ENCODE measurements around the gene TMEFF2.

Gene TMEFF2

GRCh38 chr2:192194866-192195547, at the start of gene TMEFF2:
TSS of gene TMEFF2 (minus strand) at chr2:192194933. CDS start at chr2:192194524, 409 bp downstream.
- Mint-ChIP-seq H3K27ac (no peak within 1 kb of the TSS), H3K4me3 (peak within 1 kb of the TSS; percentile 84), H3K36me3 (ENCODE audit: low read depth) (no peaks in the 10 kb centered on the region), H3K4me1 (ENCODE audit: low read depth) (peaks cover 36% of the 10 kb centered on the region), H3K9me3 (no peaks in the 10 kb centered on the region), H3K27me3 (peaks cover 59% of the 10 kb centered on the region)
- intact Hi-C loops (cut with micrococcal nuclease): loop anchor here (10.0 kb wide), 1 partner anchor 90 kb away; no protein-coding TSS in a partner anchor

GRCh38 chr2:192243488-192243887, 48.8 kb upstream of the TMEFF2 start:
- H3K4me1 Mint-ChIP-seq (ENCODE audit: low read depth): no peaks in the 10 kb centered on the region
- H3K27ac Mint-ChIP-seq: no peak overlapping the region
- H3K4me3 Mint-ChIP-seq: no peak overlapping the region
- no peaks in the 10 kb centered on the region for H3K27me3 Mint-ChIP-seq
- H3K36me3 Mint-ChIP-seq (ENCODE audit: low read depth): no peaks in the 10 kb centered on the region
- no peaks in the 10 kb centered on the region for H3K9me3 Mint-ChIP-seq
- intact Hi-C loops (cut with micrococcal nuclease): no loop called here

- Mint-ChIP-seq H3K4me3 (no peak overlapping the region), H3K27ac (no peak overlapping the region), H3K27me3 (no peaks in the 10 kb centered on the region), H3K4me1 (ENCODE audit: low read depth) (peaks cover 4% of the 10 kb centered on the region), H3K36me3 (ENCODE audit: low read depth) (no peaks in the 10 kb centered on the region), H3K9me3 (no peaks in the 10 kb centered on the region)
- intact Hi-C loops (cut with micrococcal nuclease): no loop called here
Observed at GRCh38 chr2:192236136-192236535, 41.4 kb upstream of the TMEFF2 start.

GRCh38 chr2:192230889-192231453, 36.2 kb upstream of the TMEFF2 start:
- no peaks in the 10 kb centered on the region for H3K9me3 Mint-ChIP-seq
- no peak overlapping the region for H3K4me3 Mint-ChIP-seq

GRCh38 chr2:192228685-192229084, 34.0 kb upstream of the TMEFF2 start:
- Mint-ChIP-seq H3K4me3 (no peak overlapping the region), H3K27ac (no peak overlapping the region), H3K9me3 (no peaks in the 10 kb centered on the region), H3K4me1 (ENCODE audit: low read depth) (peaks cover 4% of the 10 kb centered on the region), H3K36me3 (ENCODE audit: low read depth) (no peaks in the 10 kb centered on the region), H3K27me3 (no peaks in the 10 kb centered on the region)
- intact Hi-C loops (cut with micrococcal nuclease): no loop called here

More at GRCh38 chr2:192230889-192231453, 36.2 kb upstream of the TMEFF2 start:
- Mint-ChIP-seq H3K36me3 (ENCODE audit: low read depth) (no peaks in the 10 kb centered on the region), H3K27ac (no peak overlapping the region), H3K4me1 (ENCODE audit: low read depth) (peaks cover 4% of the 10 kb centered on the region), H3K27me3 (no peaks in the 10 kb centered on the region)
- intact Hi-C loops (cut with micrococcal nuclease): no loop called here

GRCh38 chr2:192218970-192219369, 24.2 kb upstream of the TMEFF2 start:
- Mint-ChIP-seq H3K27ac (no peak overlapping the region), H3K4me1 (ENCODE audit: low read depth) (no peaks in the 10 kb centered on the region)

GRCh38 chr2:192218377-192218776, 23.6 kb upstream of the TMEFF2 start:
- intact Hi-C loops (cut with micrococcal nuclease): no loop called here
- Mint-ChIP-seq H3K4me1 (ENCODE audit: low read depth) (no peaks in the 10 kb centered on the region), H3K36me3 (ENCODE audit: low read depth) (no peaks in the 10 kb centered on the region), H3K4me3 (no peak overlapping the region), H3K27me3 (no peaks in the 10 kb centered on the region), H3K9me3 (no peaks in the 10 kb centered on the region), H3K27ac (no peak overlapping the region)

More at GRCh38 chr2:192218970-192219369, 24.2 kb upstream of the TMEFF2 start:
- H3K4me3 Mint-ChIP-seq: no peak overlapping the region
- no peaks in the 10 kb centered on the region for H3K36me3 Mint-ChIP-seq (ENCODE audit: low read depth)
- intact Hi-C loops (cut with micrococcal nuclease): no loop called here
- H3K9me3 Mint-ChIP-seq: no peaks in the 10 kb centered on the region
- H3K27me3 Mint-ChIP-seq: no peaks in the 10 kb centered on the region

GRCh38 chr2:192216336-192216735, 21.6 kb upstream of the TMEFF2 start:
- H3K4me1 Mint-ChIP-seq (ENCODE audit: low read depth): no peaks in the 10 kb centered on the region
- H3K9me3 Mint-ChIP-seq: no peaks in the 10 kb centered on the region
- intact Hi-C loops (cut with micrococcal nuclease): no loop called here
- H3K27ac Mint-ChIP-seq: no peak overlapping the region
- H3K36me3 Mint-ChIP-seq (ENCODE audit: low read depth): no peaks in the 10 kb centered on the region
- H3K4me3 Mint-ChIP-seq: no peak overlapping the region
- no peaks in the 10 kb centered on the region for H3K27me3 Mint-ChIP-seq

- Mint-ChIP-seq H3K27ac (no peak overlapping the region), H3K9me3 (no peaks in the 10 kb centered on the region), H3K4me1 (ENCODE audit: low read depth) (no peaks in the 10 kb centered on the region), H3K4me3 (no peak overlapping the region), H3K36me3 (ENCODE audit: low read depth) (no peaks in the 10 kb centered on the region), H3K27me3 (no peaks in the 10 kb centered on the region)
- intact Hi-C loops (cut with micrococcal nuclease): no loop called here
Observed at GRCh38 chr2:192215096-192215877, 20.6 kb upstream of the TMEFF2 start.

- H3K27me3 Mint-ChIP-seq: no peaks in the 10 kb centered on the region
- H3K27ac Mint-ChIP-seq: no peak overlapping the region
- H3K9me3 Mint-ChIP-seq: no peaks in the 10 kb centered on the region
- no peaks in the 10 kb centered on the region for H3K4me1 Mint-ChIP-seq (ENCODE audit: low read depth)
- intact Hi-C loops (cut with micrococcal nuclease): no loop called here
- H3K36me3 Mint-ChIP-seq (ENCODE audit: low read depth): no peaks in the 10 kb centered on the region
- H3K4me3 Mint-ChIP-seq: no peak overlapping the region
Observed at GRCh38 chr2:192208848-192209247, 14.1 kb upstream of the TMEFF2 start.

- no peaks in the 10 kb centered on the region for H3K9me3 Mint-ChIP-seq
- no peaks in the 10 kb centered on the region for H3K4me1 Mint-ChIP-seq (ENCODE audit: low read depth)
- no peak overlapping the region for H3K4me3 Mint-ChIP-seq
- intact Hi-C loops (cut with micrococcal nuclease): no loop called here
- no peak overlapping the region for H3K27ac Mint-ChIP-seq
- no peaks in the 10 kb centered on the region for H3K27me3 Mint-ChIP-seq
- no peaks in the 10 kb centered on the region for H3K36me3 Mint-ChIP-seq (ENCODE audit: low read depth)
Observed at GRCh38 chr2:192206399-192206798, 11.7 kb upstream of the TMEFF2 start.

- Mint-ChIP-seq H3K27me3 (peaks cover 2% of the 10 kb centered on the region), H3K4me3 (no peak overlapping the region), H3K4me1 (ENCODE audit: low read depth) (no peaks in the 10 kb centered on the region), H3K36me3 (ENCODE audit: low read depth) (no peaks in the 10 kb centered on the region), H3K27ac (no peak overlapping the region), H3K9me3 (no peaks in the 10 kb centered on the region)
- intact Hi-C loops (cut with micrococcal nuclease): no loop called here
Observed at GRCh38 chr2:192203876-192204275, 9.1 kb upstream of the TMEFF2 start.

- intact Hi-C loops (cut with micrococcal nuclease): no loop called here
- no peak overlapping the region for H3K4me3 Mint-ChIP-seq
- H3K27me3 Mint-ChIP-seq: peaks cover 3% of the 10 kb centered on the region
- H3K36me3 Mint-ChIP-seq (ENCODE audit: low read depth): no peaks in the 10 kb centered on the region
- no peaks in the 10 kb centered on the region for H3K9me3 Mint-ChIP-seq
- H3K27ac Mint-ChIP-seq: no peak overlapping the region
- H3K4me1 Mint-ChIP-seq (ENCODE audit: low read depth): no peaks in the 10 kb centered on the region
Observed at GRCh38 chr2:192202373-192202772, 7.6 kb upstream of the TMEFF2 start.

- H3K27ac Mint-ChIP-seq: no peak overlapping the region
- peaks cover 7% of the 10 kb centered on the region for H3K4me1 Mint-ChIP-seq (ENCODE audit: low read depth)
- no peaks in the 10 kb centered on the region for H3K9me3 Mint-ChIP-seq
- intact Hi-C loops (cut with micrococcal nuclease): no loop called here
- no peaks in the 10 kb centered on the region for H3K36me3 Mint-ChIP-seq (ENCODE audit: low read depth)
- H3K27me3 Mint-ChIP-seq: peaks cover 11% of the 10 kb centered on the region
- no peak overlapping the region for H3K4me3 Mint-ChIP-seq
Observed at GRCh38 chr2:192201116-192201515, 6.4 kb upstream of the TMEFF2 start.

Data from dendritic cell treated with granulocyte-macrophage colony-stimulating factor and Interleukin-4, amounts not matched to agents 40 ng/mL and 50 ng/mL, for 4 days (primary cell).